Activated T-cell treated with anti-CD3 and anti-CD28 coated beads, Interleukin-2, amount 50 U/mL, for 4 hours (primary cell): ENCODE data around the gene TMX4. TPM values are rescaled to one million over a fixed set of nuclear protein-coding genes. Genes with fewer than 3 reads are reported as not detected.

Experiments used
- ATAC-seq, 2 donors: fragments of 200-7000 bp; cut with Tn5 transposase; one replicate each; pipeline ENCODE4 v1.10.0; 2021
- DNase-seq: peaks from one replicate; pipeline ENCODE4 v3.0.0-alpha.2; 2020
- H3K27me3 Mint-ChIP-seq: one replicate; pipeline ENCODE4 v1.8.0; 2021; ENCODE audit warnings: low read depth, mixed read lengths
- H3K36me3 Mint-ChIP-seq: one replicate; pipeline ENCODE4 v1.8.0; 2022; ENCODE audit warnings: mixed read lengths; ENCODE audit not compliant: insufficient read depth
- H3K4me1 Mint-ChIP-seq: one replicate; pipeline ENCODE4 v1.8.0; 2021; ENCODE audit warnings: low read depth, mixed read lengths
- H3K4me3 Mint-ChIP-seq: one replicate; pipeline ENCODE4 v1.8.0; 2021; ENCODE audit warnings: mild to moderate bottlenecking, moderate library complexity, mixed read lengths
- H3K9me3 Mint-ChIP-seq: one replicate; pipeline ENCODE4 v1.8.0; 2021; ENCODE audit warnings: mixed read lengths
- total RNA-seq, 3 donors: library from RNA; stranded (reverse); gene quantifications; one replicate each; pipeline ENCODE4 v1.2.1, GENCODE V29; 2021

Gene TMX4
- 10 to 100 TPM; 18.1 to 26.2 (median 19.8) TPM for total RNA-seq

DNA sequence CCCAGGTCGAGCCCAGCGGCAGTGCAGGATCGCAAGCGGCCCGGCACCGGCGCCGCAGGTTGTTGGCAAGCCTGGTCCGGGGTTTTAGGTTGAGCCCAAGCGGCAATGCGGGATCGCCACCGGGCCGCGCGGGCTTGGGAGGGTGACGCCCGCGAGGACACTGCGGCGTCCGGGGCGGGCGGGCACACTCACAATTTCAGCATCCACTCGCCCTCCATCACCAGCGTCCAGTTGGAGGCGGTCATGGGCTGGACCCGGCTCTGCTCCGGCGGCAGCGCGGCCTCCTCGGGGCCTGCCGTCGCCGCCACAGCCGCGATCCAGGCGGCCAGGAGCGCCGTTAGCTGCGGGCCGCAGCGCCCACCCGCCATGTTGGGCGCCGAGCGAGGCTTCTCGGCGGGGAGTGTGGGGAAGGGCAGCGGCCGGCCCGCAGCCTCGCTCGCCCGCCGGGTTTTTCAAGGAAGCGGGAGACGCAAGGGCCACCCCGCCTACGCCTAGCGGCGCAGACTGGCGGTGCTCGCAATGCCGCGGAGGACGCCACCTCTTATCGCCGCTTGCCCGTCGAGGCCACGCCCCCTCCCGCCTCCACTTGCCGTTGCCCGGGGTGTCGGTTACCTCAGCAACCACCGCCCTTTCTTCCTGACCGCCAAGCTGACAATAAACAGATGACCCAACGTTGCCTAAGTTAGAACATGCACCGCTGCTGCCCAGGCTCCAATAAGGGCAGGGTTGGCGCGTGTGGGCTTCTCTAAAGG lies at the start of gene TMX4:
Gene TMX4, minus strand, starts transcription at position 516 of the 752 bp plus-strand sequence. Its CDS starts 148 bp downstream, at position 368.
- ATAC-seq (peak; percentile 82 to 83), DNase-seq (peak; percentile 83)
- H3K4me1 Mint-ChIP-seq: peaks cover 26% of the 10 kb centered on the region
- H3K27me3 Mint-ChIP-seq: no peaks in the 10 kb centered on the region
- peak within 1 kb of the TSS; percentile 88 for H3K4me3 Mint-ChIP-seq
- no peaks in the 10 kb centered on the region for H3K9me3 Mint-ChIP-seq
- H3K36me3 Mint-ChIP-seq: peaks cover 2% of the 10 kb centered on the region

DNA sequence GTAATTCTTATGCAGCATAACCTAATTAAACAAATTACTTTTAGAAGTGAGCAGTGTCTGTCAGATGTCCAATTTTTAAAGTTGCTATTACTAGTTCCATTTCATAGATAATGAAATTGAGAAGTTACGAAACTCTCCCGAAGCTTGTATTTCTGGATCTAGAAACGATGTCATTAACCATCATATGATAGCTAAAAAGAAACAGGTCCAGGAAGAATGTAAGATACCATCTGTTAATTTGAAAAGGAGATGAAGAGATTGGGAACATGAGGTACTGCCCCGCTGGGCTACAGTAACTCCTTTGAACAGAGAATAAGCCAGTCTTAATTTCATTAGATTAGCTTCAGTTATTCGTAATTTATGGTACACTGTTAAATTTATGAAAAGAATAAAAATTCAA lies 47.5 kb upstream of the TMX4 start:
- DNase-seq: no peak
- H3K36me3 Mint-ChIP-seq: no peaks in the 10 kb centered on the region

DNA sequence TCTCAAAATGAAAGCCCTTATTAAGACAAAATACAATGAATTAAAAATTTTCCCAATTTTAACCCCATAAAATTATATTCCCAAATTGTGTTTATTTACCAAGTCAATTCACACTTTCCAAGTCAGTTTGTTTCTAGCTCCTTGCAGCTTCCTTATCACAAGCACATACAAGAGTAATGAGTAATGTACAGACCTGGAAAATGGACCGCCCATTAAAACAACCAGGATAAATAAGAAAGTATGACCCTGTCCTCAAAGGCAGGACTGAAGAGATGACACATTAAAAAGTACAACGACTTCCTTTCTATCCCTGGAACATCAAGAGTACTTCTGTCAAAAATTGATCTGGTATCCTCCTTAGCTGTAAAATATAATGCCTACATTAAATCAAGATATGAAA lies 47.1 kb upstream of the TMX4 start:
- no peak for ATAC-seq
- peaks cover 9% of the 10 kb centered on the region for H3K27me3 Mint-ChIP-seq

More for the DNA sequence above, 47.5 kb upstream of the TMX4 start:
- no peak for ATAC-seq
- no peak overlapping the region for H3K4me3 Mint-ChIP-seq
- no peaks in the 10 kb centered on the region for H3K4me1 Mint-ChIP-seq
- no peaks in the 10 kb centered on the region for H3K9me3 Mint-ChIP-seq
- peaks cover 9% of the 10 kb centered on the region for H3K27me3 Mint-ChIP-seq

DNA sequence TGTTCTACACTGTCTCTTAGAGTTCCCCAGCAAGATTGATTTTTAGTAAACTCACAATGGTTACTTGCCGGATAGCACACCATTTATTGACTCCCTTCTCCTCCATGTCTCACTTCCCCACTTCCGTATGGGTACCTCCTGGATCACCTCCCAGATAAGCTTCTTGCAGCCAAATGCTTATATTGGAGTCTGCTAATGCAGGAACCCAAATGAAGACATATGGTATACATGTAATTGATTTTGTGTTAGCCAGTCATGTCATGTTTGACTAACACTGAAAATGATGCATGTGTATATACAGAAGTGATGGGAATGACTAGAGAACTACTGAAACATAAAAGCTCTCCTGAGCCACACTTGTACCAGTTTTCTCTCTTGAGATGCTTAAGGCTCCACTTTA lies 46.1 kb upstream of the TMX4 start:
- Mint-ChIP-seq H3K4me3 (no peak overlapping the region), H3K4me1 (no peaks in the 10 kb centered on the region), H3K9me3 (no peaks in the 10 kb centered on the region), H3K27me3 (peaks cover 11% of the 10 kb centered on the region), H3K36me3 (no peaks in the 10 kb centered on the region)
- ATAC-seq: no peak
- DNase-seq: no peak

More for the DNA sequence above, 47.1 kb upstream of the TMX4 start:
- DNase-seq: no peak
- no peak overlapping the region for H3K4me3 Mint-ChIP-seq
- H3K36me3 Mint-ChIP-seq: no peaks in the 10 kb centered on the region
- no peaks in the 10 kb centered on the region for H3K9me3 Mint-ChIP-seq
- no peaks in the 10 kb centered on the region for H3K4me1 Mint-ChIP-seq

DNA sequence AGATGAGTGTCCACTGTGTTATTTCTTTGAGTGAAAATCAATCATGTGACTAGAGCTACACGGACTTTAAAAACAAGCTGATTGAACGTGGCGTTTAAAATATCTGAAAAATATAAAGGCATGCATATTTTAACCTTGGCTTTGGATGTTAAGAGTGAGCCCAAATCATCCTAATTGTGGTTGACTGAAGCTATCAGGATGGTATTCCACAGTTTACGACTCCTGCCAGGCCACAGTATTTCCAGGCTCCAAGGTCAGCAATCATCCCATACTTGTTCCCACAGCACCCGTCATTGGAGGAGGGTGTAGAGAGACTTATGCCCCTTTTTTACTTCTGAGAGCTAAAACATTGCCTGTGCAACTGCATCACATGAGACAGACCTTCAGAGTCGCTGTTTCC lies 43.2 kb upstream of the TMX4 start:
- H3K36me3 Mint-ChIP-seq: no peaks in the 10 kb centered on the region
- ATAC-seq (no peak), DNase-seq (no peak)
- peaks cover 11% of the 10 kb centered on the region for H3K27me3 Mint-ChIP-seq
- no peaks in the 10 kb centered on the region for H3K4me1 Mint-ChIP-seq
- no peak overlapping the region for H3K4me3 Mint-ChIP-seq
- H3K9me3 Mint-ChIP-seq: no peaks in the 10 kb centered on the region

- Mint-ChIP-seq H3K27me3 (peaks cover 9% of the 10 kb centered on the region), H3K4me1 (no peaks in the 10 kb centered on the region), H3K36me3 (no peaks in the 10 kb centered on the region), H3K9me3 (no peaks in the 10 kb centered on the region), H3K4me3 (no peak overlapping the region)
- ATAC-seq (no peak), DNase-seq (no peak)
These were observed 42.4 kb upstream of the TMX4 start for GRCh38 chr20:8061861-8062518.

DNA sequence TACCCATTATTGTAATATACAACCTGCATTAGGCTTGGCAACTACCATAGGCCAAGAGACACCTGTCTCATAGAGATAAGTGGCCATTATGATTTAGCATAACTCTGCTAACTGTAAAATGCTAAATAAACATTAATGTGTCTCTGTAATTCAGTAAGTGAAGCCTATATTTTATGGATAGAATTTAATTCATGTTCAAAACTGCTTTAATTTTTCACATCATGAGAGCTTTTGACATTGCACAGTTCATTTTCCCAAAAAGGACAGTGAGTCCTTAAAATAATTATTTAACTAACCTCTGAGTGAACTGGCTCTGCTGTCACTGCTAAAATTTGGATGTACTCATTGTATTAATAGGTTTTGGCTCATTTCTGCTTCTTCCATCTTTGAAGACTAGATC lies 41.4 kb upstream of the TMX4 start:
- no peak for ATAC-seq
- no peaks in the 10 kb centered on the region for H3K4me1 Mint-ChIP-seq
- peaks cover 8% of the 10 kb centered on the region for H3K27me3 Mint-ChIP-seq

DNA sequence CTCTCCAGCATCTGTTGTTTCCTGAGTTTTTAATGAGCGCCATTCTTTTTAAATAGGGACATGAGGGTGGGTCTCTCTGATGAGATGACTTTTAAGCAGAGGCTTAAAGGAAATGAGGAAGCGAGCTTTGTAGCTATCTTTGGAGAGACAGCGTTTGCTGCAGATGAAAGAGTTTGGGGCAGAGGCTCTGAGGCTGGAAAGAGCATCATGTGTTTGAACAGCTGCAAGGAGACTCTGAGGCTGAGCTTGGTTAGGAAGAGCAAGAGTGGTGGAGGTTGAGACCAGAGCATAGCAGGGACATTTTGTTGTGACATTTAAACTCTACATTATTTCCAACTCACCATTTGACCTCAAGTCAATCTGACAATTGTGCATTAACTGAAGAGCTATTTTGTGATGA lies 38.3 kb upstream of the TMX4 start:
- DNase-seq: no peak
- Mint-ChIP-seq H3K4me3 (no peak overlapping the region), H3K36me3 (no peaks in the 10 kb centered on the region), H3K9me3 (no peaks in the 10 kb centered on the region), H3K4me1 (no peaks in the 10 kb centered on the region), H3K27me3 (peaks cover 3% of the 10 kb centered on the region)
- ATAC-seq: no peak

More for the DNA sequence above, 41.4 kb upstream of the TMX4 start:
- no peaks in the 10 kb centered on the region for H3K36me3 Mint-ChIP-seq
- no peak overlapping the region for H3K4me3 Mint-ChIP-seq
- no peaks in the 10 kb centered on the region for H3K9me3 Mint-ChIP-seq
- no peak for DNase-seq

GRCh38 chr20:8055096-8055495 lies 35.5 kb upstream of the TMX4 start:
- Mint-ChIP-seq H3K4me1 (peaks cover 3% of the 10 kb centered on the region), H3K36me3 (no peaks in the 10 kb centered on the region), H3K27me3 (peaks cover 1% of the 10 kb centered on the region), H3K9me3 (no peaks in the 10 kb centered on the region), H3K4me3 (no peak overlapping the region)
- DNase-seq (no peak), ATAC-seq (no peak)

- ATAC-seq: no peak
These were observed 30.7 kb upstream of the TMX4 start for GRCh38 chr20:8050157-8050837.

GRCh38 chr20:8049310-8049709 lies 29.7 kb upstream of the TMX4 start:
- Mint-ChIP-seq H3K4me3 (no peak overlapping the region), H3K27me3 (peaks cover 3% of the 10 kb centered on the region), H3K4me1 (peaks cover 3% of the 10 kb centered on the region), H3K36me3 (no peaks in the 10 kb centered on the region), H3K9me3 (no peaks in the 10 kb centered on the region)
- DNase-seq (no peak), ATAC-seq (no peak)

More at GRCh38 chr20:8050157-8050837, 30.7 kb upstream of the TMX4 start:
- peaks cover 3% of the 10 kb centered on the region for H3K27me3 Mint-ChIP-seq
- H3K9me3 Mint-ChIP-seq: no peaks in the 10 kb centered on the region
- no peak overlapping the region for H3K4me3 Mint-ChIP-seq
- peaks cover 3% of the 10 kb centered on the region for H3K4me1 Mint-ChIP-seq
- no peaks in the 10 kb centered on the region for H3K36me3 Mint-ChIP-seq
- no peak for DNase-seq

DNA sequence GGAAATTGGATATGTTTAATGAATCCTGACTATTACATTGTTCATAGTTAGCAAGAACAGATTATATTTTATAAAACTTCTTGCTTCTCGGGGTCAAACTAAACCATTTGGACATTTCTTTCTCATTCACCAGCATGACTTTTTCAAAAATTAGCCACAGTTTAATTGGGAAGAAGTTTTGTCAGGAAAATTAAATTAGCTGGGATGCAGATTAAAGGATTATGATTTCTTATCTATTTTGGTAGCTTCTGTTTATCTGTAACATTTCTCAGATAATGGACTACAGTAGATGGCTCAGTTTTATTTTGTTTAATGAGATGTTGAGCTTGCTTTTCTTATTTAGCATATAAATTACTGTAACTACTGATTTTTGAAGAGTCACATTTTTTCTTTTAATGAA lies 26.4 kb upstream of the TMX4 start:
- Mint-ChIP-seq H3K4me1 (peaks cover 4% of the 10 kb centered on the region), H3K9me3 (no peaks in the 10 kb centered on the region), H3K4me3 (no peak overlapping the region), H3K36me3 (no peaks in the 10 kb centered on the region), H3K27me3 (peaks cover 6% of the 10 kb centered on the region)
- no peak for ATAC-seq
- no peak for DNase-seq

DNA sequence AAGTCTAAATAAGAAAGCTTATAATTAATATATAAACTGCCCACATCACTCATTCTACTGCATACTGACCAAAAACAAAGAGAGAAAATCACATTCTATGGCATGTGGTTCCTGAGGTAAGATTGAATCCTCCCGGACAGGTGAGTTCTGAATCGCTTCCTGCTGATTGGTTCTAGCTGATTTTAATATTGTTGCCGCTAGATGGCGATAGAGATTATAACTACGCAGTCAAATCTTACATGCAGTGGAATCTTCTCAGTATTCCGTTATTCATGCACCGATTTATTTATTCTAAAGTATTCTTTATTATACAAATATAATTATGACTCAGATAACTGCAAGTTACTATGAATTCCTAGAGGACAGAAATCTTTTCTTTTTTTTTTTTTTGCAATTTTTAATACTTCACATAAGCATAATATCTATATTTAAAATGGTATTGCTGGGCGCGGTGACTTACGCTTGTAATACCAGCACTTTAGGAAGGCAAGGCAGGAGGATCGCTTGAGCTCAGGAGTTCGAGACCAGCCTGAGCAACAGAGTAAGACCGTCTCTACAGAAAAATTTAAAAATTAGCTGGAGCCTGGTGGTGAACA lies 24.2 kb upstream of the TMX4 start:
- no peaks in the 10 kb centered on the region for H3K36me3 Mint-ChIP-seq
- no peaks in the 10 kb centered on the region for H3K9me3 Mint-ChIP-seq
- peaks cover 6% of the 10 kb centered on the region for H3K27me3 Mint-ChIP-seq
- DNase-seq (no peak), ATAC-seq (peak; percentile 48 to 79)
- no peak overlapping the region for H3K4me3 Mint-ChIP-seq
- H3K4me1 Mint-ChIP-seq: peaks cover 1% of the 10 kb centered on the region

DNA sequence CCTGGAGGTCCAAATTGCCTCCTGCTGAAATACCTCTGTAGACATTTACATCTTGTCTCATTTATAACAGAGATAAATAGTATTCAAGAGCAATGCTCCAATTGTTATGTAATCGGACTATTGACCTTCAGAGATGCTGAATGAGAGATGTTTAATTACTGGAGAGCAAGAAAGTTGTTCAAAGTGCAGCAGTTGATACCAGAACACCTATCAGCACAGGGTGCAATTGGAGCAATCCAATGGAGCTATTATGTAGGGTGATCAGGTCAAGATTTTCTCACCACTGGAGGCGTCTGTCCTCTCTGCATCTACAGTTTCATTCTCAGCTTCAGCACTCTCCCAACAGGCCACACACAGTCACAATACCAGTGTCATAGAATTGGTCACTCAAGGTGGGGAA lies 19.5 kb upstream of the TMX4 start:
- Mint-ChIP-seq H3K27me3 (peaks cover 3% of the 10 kb centered on the region), H3K36me3 (no peaks in the 10 kb centered on the region), H3K4me1 (peaks cover 1% of the 10 kb centered on the region), H3K4me3 (no peak overlapping the region), H3K9me3 (no peaks in the 10 kb centered on the region)
- ATAC-seq (no peak), DNase-seq (no peak)
